HL-60 (cell line): ENCODE measurements around the gene ANO9.

Experiments
- DNase-seq, 2 experiments: peaks; one replicate each; pipeline ENCODE4 v3.0.0-alpha.2; 2010 to 2020; ENCODE audit warnings: low read depth in 1 of 2, low spot score in 1 of 2
- H3K27ac ChIP-seq: fragments of 250-450 bp; sonication (Bioruptor Pico); replicated peaks from 2 replicates; pipeline ENCODE4 v1.5.1; 2020; ENCODE audit warnings: mild to moderate bottlenecking, moderate library complexity
- H3K27me3 ChIP-seq: fragments of 250-450 bp; sonication (Bioruptor Pico); 2 replicates; pipeline ENCODE4 v1.5.1; 2021; ENCODE audit warnings: mild to moderate bottlenecking, moderate library complexity; ENCODE audit not compliant: insufficient read depth, poor library complexity, severe bottlenecking
- H3K4me3 ChIP-seq: replicated peaks from 2 replicates; pipeline ENCODE4 v1.5.1; 2011; ENCODE audit warnings: mild to moderate bottlenecking, control low read depth, low read length; ENCODE audit not compliant: insufficient read depth
- CTCF ChIP-seq: IDR thresholded peaks from one replicate; pipeline ENCODE4 v1.5.1; 2011; ENCODE audit warnings: low read length, control low read depth, inconsistent platforms; ENCODE audit not compliant: insufficient read depth
- GABPA ChIP-seq: IDR thresholded peaks from 2 replicates; pipeline ENCODE4 v1.6.1; 2012; ENCODE audit warnings: low read depth
- POLR2AphosphoS5 ChIP-seq: IDR thresholded peaks from 2 replicates; pipeline ENCODE4 v1.6.1; 2012; ENCODE audit warnings: low read depth
- REST ChIP-seq: IDR thresholded peaks from 2 replicates; pipeline ENCODE4 v1.6.1; 2012; ENCODE audit warnings: low read depth; ENCODE audit not compliant: insufficient replicate concordance
- SPI1 ChIP-seq: IDR thresholded peaks from 2 replicates; pipeline ENCODE4 v1.6.1; 2012; ENCODE audit warnings: low read depth, mild to moderate bottlenecking, borderline replicate concordance

ANO9 gene

GRCh38 chr11:419248-420005 is 22.4 kb downstream of the ANO9 start:
- Histone ChIP-seq H3K27me3 (no peaks in the 10 kb centered on the region), H3K27ac (no peak overlapping the region), H3K4me3 (no peak overlapping the region)
- no peak for TF ChIP-seq GABPA
- TF ChIP-seq REST: no peak
- no peak for TF ChIP-seq POLR2AphosphoS5
- TF ChIP-seq SPI1: no peak
- TF ChIP-seq CTCF: no peak
- no peak for DNase-seq

DNA sequence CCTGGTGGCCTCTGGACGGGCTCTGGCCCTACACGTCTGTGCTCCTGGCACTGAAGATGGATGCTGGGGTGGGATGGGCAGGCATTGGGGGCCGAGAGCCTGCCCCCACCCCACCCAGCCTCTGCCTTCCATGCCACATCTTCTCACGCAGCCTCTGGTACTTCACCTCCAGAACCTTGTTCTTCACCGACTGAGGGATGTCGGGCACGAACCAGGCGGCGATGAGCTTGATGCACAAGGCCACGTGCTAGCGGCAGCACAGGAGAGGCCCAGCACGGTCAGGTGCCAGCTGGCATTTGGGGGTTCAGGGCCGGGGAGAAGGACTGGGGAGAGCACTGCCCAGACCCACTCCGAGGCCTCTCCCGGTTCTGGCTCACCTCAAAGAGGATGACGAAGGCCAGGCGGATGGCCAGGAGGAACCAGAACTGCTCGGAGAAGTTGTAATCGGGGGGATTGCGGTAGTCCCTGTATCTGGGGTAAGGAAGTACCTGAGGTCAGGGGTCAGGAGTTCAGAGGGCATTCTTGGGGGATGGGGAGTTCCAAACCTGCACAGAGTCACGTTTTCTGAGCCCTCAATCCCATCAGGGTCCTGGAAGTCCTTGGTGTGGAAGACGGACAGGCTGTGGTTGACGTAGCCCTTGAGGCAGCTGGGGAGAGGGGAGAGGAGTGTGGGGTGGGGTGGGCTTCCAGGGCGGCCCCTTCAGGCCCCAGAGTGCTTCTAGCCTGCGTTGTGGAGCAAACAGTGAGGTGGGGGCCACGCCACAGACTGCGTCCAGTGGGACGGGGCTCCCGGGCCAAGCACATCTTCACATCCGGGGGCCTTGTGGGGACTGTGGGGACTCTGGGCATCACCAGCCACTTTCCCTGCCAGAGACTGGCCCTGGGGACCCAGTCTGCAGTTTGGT is 23.2 kb downstream of the ANO9 start:
- H3K4me3 ChIP-seq: no peak overlapping the region
- no peak for TF ChIP-seq GABPA
- TF ChIP-seq CTCF: no peak
- no peak for DNase-seq
- no peak overlapping the region for H3K27ac ChIP-seq
- H3K27me3 ChIP-seq: no peaks in the 10 kb centered on the region

DNA sequence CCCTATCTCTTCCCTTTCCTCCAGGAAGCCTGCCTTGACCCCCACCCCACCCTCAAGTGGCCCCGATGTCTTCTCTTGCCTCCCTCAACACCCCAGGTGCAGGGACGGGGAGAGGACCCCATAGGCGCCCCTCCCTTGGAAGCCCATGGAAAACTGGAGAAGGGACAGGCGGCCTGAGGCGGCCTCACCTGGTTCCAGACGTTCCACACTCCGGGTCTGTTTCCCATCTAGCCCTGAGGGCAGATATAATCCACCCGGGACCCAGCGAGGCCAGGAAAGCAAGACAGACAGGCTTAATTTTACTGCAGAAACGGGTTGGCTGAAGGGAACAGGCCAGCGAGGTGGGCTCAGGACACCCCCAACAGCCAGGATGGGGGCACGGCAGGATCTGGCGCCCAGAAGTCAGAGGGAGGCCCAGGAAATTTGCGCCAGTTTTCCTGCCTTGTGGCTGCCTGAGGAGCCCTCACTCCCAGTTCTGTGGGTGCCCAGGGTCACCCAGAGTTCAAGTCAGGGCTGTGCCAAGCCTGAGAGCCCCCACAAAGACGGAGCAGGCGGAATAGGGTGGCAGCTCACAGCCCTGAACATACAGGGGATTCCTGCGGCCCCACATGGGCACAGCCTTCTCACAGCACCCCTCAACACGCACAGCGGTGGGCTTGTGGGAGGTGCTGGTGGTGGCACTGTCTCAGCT is 24.0 kb downstream of the ANO9 start:
- no peak for DNase-seq
- TF ChIP-seq POLR2AphosphoS5: no peak
- TF ChIP-seq CTCF: no peak
- no peak for TF ChIP-seq SPI1
- TF ChIP-seq REST: no peak
- TF ChIP-seq GABPA: no peak
- no peak overlapping the region for H3K27ac ChIP-seq
- no peaks in the 10 kb centered on the region for H3K27me3 ChIP-seq
- H3K4me3 ChIP-seq: no peak overlapping the region
